Hematopoietic multipotent progenitor cell treated with erythropoietin and hydrocortisone succinate and interleukin-3 and kit ligand, for 17 days (in vitro differentiated cells): ENCODE results near the gene ARHGEF4.
"Not testable (repeated sequence)": the region's sequence is repeated elsewhere in the genome, so short reads cannot be mapped to it uniquely, and the experiment has no call there.

Experiments
- DNase-seq: peaks from one replicate; pipeline ENCODE4 v3.0.0-alpha.2; 2015; ENCODE audit warnings: low spot score

ARHGEF4 gene

DNA sequence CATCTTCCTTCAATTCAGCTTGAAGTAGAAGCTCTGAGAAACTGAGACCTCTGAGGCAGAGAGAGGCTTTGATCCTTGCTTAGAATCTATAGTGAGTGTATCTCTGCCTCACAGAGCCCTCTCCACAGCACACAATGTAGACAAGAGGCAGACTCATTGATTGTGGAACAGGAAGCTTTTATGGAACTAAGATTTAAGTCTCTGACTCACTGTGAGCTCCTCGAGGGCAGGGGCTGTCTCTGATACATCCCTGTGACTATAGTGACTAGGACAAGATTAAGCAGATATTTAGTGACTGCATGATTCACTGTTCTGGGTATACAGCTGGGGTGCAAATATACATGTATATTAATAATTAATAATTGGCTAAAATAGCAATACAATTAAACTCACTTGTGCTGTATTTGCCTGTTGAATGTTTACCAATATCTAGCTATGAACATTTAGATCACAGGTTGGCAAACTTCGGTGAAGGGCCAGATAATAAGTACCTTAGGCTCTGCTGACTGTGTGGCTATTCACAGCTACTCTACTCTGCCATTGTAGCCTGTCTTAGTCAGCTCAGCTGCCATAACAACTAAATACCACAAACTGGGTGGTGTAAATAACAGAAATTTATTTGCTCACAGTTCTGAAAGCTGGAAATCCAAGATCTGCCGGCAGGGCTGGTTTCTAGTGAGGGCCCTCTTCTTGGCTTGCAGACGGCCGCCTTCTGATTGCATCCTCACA, 54.4 kb downstream of the ARHGEF4 start:
- no peak for DNase-seq

GRCh38 chr2:130891966-130892365, 55.3 kb downstream of the ARHGEF4 start:
- DNase-seq: no peak

GRCh38 chr2:130892793-130893785, 56.4 kb downstream of the ARHGEF4 start:
- DNase-seq: no peak

GRCh38 chr2:130894326-130894942, 57.7 kb downstream of the ARHGEF4 start:
- no peak for DNase-seq

DNA sequence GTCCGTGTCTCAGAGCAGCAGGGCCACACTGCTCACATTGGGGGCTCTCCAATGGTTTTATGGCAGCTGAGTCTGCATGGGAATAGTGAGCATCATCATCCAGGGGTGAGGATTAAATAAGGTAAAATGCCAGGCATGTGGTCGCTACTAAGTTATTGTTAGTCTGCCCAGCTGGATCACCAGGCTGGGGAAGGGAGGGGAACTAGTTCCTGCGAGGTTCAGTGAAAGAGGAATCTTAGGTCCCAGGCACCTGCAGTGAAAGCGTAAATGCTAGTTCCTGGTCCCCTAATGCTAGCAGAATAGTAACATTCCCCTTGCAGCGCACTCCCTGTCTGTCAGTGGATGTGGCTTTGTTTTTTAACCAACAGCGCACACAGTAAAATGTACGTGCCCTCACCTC, 60.1 kb downstream of the ARHGEF4 start:
- no peak for DNase-seq

DNA sequence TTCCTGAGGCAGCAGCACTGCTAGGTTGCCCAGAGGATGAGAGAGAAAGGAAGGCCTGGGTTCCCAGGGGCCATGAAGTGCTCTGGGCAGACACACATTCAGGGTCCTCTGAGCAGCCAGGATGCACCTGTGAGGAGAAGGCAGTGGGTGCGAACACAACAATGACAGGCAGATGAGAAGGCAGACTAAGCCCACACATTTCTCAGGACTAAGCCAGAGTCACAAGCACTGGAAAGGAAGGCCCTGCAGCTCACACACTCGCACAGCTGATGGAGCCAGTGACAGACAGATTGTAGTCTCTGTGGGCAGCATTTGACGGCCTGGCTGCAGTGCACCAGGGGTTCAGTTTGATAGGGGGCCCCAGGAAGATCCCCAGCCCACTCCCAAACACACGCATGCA, 61.8 kb downstream of the ARHGEF4 start:
- no peak for DNase-seq

DNA sequence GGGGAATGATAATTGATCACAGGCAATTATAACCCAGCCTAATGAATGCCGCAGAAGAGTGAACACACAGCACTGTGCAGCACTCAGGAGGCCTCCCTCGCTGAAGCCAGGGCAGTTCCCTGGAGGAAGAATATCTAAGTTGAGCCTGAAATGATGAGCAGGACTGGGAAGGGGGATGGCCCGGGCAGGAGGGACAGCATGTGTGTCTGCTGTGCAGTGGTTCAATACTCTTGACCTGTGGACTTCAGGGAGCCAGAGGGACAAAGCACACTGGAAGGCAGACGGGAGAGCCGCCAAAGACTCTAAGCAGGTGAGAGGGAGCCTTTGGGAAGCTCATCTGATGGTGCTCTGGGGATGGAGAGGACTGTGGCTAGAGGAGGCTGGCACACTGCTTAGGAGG, 62.6 kb downstream of the ARHGEF4 start:
- no peak for DNase-seq

DNA sequence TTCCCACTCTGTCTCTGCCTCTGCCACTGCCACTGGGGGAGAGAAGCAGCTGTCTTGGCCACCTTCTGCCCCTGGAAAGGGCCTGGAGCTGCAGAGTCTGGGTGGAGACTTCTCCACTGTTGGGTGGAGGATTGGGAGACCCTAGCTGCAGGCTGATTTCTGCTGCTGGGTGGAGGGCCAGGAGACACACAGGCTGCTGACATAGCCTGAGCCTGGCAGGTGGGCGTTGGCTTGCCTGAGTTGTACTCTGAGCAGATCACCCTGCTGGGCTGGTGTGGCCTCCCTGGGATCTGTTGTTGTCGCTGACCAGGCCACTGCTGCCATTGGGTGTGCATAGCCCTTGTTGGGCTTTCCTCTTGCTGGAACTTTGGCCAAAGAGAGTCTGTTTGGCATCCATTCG, 64.3 kb downstream of the ARHGEF4 start:
- no peak for DNase-seq

DNA sequence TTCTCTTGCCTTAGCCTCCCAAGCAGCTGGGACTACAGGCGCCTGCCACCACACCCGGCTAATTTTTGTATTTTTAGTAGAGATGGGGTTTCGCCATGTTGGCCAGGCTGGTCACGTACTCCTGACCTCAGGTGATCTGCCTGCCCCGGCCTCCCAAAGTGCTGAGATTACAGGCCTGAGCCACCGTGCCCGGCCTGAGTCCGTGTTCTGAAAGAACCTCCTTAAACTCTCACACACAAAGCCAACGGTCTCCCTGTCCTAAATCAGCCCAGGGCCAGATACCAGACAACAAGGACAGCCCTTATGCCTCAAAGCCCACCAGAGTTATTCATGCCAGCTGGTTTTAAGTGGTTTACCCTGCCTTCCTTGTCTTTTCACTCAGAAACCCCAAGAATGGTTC, 64.9 kb downstream of the ARHGEF4 start:
- DNase-seq: not testable (repeated sequence)

GRCh38 chr2:130908832-130909231, 72.1 kb downstream of the ARHGEF4 start:
- no peak for DNase-seq

GRCh38 chr2:130910931-130911330, 74.2 kb downstream of the ARHGEF4 start:
- no peak for DNase-seq

DNA sequence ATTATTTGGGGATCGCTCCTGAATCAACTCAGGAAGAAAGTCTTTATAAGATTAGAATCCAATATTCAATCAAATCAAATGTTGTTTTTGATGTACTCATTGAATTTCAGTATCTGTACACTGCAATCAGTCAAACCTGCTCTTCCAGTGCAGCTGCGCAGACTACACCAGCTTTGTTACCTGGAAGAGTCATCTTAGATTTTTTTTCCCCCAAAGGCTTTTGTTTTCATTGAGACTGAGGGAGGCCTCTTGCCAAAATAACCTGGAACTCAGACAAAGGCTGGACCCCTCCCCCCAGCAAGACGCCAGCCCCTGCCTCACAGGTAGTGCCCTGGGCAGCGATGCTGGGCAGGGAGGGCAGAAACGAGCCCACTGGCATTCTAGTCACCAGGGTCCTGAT, 74.8 kb downstream of the ARHGEF4 start:
- no peak for DNase-seq

DNA sequence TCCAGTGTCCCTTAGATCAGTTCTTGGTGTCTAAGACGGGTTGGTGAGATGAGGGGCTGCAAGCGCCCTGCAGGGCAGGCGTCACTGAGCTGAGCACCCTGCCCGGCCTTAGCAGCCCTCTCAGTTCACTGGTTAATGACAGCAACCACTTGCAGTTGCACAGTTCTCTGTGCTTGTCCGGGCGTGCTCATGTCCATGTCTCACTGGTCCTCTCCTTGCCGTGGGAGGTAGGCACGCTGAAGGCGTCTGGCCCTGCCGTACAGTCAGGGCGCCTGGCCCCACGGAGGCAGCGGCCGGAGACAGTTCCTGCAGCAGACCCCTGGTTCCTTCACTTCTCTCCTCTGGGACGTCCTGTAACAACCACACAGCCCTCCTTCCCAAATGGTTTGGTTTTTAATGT, 75.3 kb downstream of the ARHGEF4 start:
- no peak for DNase-seq

DNA sequence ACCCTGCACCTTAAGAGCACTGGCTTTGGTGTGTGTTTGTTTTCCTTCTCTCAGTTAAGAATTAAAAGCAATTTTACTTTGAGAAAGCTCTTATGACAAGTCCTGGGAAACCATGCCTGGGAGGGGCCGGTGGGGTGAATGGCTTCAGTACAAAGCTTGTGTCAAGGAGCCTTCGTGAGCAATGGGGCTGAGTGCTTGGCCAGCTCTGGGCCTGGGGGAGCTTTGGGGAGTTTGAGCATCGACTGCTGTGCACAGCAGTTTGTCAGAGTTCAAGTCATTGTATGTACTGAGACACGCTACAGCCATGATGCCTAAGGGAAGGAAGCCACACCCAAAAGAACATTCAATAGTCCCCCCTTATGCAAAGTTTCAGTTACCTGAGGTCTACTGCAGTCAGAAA, 75.8 kb downstream of the ARHGEF4 start:
- no peak for DNase-seq

GRCh38 chr2:130913891-130914290, 77.2 kb downstream of the ARHGEF4 start:
- no peak for DNase-seq

- DNase-seq: no peak
Observed at GRCh38 chr2:130915149-130915548, 78.4 kb downstream of the ARHGEF4 start.

- no peak for DNase-seq
Observed at GRCh38 chr2:130915595-130916437, 79.1 kb downstream of the ARHGEF4 start.

GRCh38 chr2:130916438-130916705, 79.7 kb downstream of the ARHGEF4 start:
- DNase-seq: no peak

GRCh38 chr2:130917006-130917688, 80.4 kb downstream of the ARHGEF4 start:
- DNase-seq: no peak

GRCh38 chr2:130918393-130918792, 81.7 kb downstream of the ARHGEF4 start:
- DNase-seq: no peak

DNA sequence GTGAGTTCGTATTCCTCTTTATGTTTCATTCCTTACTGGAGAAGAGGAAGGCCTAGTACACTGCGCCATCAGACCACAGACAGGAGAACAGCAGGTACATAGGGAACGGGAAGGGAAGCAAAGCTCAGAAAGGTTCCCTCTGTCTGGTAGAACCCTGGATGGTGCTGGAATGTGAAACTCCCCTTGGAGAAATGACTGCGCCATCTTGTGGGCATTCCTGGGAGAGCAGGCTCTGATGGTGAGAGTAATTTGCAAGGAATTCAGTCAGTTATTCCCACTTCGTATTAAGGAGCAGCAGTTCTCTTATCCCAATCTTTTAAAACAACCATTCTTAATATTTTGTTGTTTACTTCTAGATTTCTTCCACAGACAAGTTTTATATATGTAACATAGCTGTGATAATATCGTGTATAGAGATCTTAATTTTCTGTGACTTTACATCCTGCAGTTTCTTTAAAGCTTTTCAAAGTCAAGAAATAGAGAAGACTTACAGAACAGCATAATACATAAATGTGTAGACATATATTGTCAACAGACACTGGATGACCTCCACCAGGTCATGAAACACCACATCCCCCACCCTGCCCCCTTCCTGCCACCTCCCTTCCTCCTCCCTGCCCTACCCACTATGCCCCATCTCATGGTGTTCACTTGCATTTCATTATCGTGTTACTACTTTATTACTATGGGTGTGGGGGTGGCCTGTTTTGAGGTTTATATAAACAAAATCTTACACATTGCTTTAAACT, 83.9 kb downstream of the ARHGEF4 start:
- peak; percentile 46 for DNase-seq
